Measurements from ENCODE around the gene SMPDL3B.

The SMPDL3B gene

GRCh38 chr1:27941671-27942540 lies 7.1 kb downstream of the SMPDL3B start:
- DNase-seq, result no peak

DNA sequence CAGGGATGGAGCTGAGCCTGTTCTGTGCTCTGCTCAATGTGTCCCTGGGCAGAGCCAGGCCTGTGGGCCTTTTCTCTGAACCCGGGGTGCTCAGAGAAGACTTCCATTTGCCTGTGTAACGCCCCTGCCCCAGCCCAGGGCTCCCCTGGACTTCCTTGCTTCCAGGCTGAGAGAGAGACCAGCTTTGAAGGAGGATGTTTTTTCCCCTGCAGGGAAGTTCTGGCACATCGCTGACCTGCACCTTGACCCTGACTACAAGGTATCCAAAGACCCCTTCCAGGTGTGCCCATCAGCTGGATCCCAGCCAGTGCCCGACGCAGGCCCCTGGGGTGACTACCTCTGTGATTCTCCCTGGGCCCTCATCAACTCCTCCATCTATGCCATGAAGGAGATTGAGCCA lies 10.2 kb downstream of the SMPDL3B start:
- no peak for DNase-seq

DNA sequence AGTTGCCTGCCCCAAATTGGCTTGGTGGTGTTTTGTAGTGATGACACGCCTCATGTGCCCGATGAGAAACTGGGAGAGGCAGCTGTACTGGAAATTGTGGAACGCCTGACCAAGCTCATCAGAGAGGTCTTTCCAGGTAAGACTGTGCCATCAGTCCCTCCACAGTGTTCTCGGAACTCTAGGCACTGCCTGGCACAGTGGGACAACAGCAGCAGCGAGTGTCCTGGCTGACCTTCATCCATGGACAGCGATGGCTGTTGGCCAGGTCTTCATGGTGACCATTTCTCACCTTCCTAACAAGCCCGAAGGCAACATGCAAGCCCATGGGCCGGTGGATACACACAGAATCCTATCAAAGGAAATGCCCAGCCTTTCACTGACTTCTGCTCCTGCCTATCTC lies 14.2 kb downstream of the SMPDL3B start:
- DNase-seq, result no peak

DNA sequence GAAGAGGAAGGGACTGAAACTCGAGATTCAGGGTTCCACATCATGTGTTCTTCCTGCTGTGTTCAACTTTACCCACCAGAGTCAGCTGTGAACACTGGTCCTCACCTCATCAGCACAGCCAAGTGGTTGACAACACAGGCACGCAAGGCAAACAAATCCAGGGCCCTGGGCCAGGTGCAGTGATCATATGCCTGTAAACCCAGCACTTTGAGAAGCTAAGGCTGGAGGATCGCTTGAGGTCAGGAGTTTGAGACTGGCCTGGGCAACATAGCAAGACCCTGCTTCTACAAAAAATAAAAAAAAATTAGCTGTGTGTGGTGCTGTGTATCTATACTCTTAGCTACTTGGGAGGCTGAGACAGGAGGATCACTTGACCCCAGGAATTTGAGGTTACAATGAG lies 16.6 kb downstream of the SMPDL3B start:
- no peak for DNase-seq

- no peak for DNase-seq
Observed at GRCh38 chr1:27952147-27952546, 17.3 kb downstream of the SMPDL3B start.

DNA sequence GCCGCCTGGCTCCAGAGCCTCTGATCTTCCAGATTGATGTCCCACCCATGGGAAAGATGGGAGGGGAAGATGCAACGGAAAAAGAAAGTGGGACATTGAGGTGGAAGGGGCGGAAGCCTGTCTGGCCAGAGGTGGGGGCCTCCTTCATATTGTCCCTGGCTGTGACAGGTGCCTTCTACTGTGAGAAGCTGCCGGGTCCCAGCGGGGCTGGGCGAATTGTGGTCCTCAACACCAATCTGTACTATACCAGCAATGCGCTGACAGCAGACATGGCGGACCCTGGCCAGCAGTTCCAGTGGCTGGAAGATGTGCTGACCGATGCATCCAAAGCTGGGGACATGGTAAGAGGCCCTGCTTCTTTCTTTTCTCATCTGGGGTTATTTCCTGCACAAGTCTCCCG lies 19.4 kb downstream of the SMPDL3B start:
- DNase-seq, result no peak

- no peak for DNase-seq
Observed at GRCh38 chr1:27955076-27955475, 20.3 kb downstream of the SMPDL3B start.

DNA sequence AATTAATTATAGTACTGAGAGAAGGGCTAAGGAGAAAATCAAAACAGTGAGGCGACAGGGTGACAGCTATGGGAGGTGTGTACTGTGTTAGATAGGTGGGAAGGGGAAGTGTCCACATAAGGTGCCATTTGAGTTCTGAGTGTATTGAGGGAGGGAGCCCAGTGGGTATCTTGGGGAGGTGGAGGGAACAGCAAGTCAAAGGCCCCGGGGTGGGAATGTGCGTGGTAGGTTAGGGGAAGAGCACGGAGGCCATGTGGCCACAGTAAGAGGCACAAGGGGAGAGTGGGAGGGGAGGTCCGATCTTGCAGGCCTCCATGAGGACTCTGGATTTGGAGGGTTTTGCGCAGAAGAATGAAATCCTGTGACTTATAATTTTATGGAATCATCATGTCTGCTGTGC lies 22.0 kb downstream of the SMPDL3B start:
- DNase-seq, result no peak

GRCh38 chr1:27957655-27958054 lies 22.9 kb downstream of the SMPDL3B start:
- DNase-seq, result no peak

DNA sequence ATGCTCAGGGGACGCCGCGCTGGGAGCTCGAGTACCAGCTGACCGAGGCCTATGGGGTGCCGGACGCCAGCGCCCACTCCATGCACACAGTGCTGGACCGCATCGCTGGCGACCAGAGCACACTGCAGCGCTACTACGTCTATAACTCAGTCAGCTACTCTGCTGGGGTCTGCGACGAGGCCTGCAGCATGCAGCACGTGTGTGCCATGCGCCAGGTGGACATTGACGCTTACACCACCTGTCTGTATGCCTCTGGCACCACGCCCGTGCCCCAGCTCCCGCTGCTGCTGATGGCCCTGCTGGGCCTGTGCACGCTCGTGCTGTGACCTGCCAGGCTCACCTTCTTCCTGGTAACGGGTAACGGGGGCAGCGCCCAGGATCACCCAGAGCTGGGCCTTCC lies 23.7 kb downstream of the SMPDL3B start:
- no peak for DNase-seq

- DNase-seq, result peak; percentile 80
Observed at GRCh38 chr1:27959792-27960603, 25.2 kb downstream of the SMPDL3B start, which contains the start of gene XKR8. XKR8 (plus strand) TSS chr1:27959973; CDS start chr1:27960070, 97 bp downstream.

- no peak for DNase-seq
Observed at GRCh38 chr1:27960762-27961645, 26.2 kb downstream of the SMPDL3B start.

DNA sequence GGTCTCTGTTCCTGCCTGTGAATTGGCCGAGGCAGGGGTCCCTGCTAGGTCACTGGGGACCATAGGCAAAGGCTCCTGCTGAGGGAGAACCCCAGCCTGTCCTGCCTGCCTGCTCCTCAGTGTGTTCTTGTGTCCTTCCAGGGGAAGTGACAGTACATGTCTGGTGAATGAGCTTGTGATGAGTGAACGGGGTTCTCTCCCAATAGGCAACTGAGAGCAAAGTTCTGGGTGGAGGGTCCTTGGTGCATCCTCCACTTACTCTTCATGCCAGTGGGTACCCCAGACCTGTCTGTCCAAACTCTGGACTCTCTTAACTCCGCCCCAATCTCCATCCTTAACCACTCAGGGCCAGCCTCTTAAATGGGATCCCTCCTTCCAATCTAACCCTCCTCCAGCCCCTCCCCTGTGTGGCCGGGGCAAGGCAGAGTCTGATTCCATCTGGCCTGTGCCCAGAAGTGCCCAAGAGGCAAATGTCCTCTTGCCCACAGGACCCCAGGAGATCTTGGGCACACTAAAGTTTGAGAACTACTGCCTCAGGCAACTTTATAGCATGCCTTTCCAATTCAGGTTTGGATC lies 26.9 kb downstream of the SMPDL3B start:
- DNase-seq, result no peak

DNA sequence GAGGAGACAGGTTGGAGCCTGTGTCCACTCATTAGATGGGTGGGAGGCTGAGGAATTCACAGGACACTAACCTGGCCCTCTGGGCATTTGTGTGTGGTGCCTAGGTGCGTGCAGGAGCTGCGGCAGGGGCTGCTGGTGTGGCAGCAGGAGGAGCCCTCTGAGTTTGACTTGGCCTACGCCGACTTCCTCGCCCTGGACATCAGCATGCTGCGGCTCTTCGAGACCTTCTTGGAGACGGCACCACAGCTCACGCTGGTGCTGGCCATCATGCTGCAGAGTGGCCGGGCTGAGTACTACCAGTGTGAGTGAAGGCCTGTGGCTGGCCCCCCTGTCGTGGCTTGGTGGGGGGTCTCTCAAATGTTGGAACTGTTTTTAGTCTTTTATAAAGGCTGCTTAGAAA lies 28.6 kb downstream of the SMPDL3B start:
- DNase-seq, result no peak

DNA sequence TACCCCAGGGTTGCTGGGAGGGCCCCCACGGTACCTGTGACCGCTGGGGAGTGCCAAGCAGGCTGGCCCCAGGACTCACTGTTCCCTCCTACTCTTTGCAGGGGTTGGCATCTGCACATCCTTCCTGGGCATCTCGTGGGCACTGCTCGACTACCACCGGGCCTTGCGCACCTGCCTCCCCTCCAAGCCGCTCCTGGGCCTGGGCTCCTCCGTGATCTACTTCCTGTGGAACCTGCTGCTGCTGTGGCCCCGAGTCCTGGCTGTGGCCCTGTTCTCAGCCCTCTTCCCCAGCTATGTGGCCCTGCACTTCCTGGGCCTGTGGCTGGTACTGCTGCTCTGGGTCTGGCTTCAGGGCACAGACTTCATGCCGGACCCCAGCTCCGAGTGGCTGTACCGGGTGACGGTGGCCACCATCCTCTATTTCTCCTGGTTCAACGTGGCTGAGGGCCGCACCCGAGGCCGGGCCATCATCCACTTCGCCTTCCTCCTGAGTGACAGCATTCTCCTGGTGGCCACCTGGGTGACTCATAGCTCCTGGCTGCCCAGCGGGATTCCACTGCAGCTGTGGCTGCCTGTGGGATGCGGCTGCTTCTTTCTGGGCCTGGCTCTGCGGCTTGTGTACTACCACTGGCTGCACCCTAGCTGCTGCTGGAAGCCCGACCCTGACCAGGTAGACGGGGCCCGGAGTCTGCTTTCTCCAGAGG lies 31.8 kb downstream of the SMPDL3B start:
- no peak for DNase-seq

DNA sequence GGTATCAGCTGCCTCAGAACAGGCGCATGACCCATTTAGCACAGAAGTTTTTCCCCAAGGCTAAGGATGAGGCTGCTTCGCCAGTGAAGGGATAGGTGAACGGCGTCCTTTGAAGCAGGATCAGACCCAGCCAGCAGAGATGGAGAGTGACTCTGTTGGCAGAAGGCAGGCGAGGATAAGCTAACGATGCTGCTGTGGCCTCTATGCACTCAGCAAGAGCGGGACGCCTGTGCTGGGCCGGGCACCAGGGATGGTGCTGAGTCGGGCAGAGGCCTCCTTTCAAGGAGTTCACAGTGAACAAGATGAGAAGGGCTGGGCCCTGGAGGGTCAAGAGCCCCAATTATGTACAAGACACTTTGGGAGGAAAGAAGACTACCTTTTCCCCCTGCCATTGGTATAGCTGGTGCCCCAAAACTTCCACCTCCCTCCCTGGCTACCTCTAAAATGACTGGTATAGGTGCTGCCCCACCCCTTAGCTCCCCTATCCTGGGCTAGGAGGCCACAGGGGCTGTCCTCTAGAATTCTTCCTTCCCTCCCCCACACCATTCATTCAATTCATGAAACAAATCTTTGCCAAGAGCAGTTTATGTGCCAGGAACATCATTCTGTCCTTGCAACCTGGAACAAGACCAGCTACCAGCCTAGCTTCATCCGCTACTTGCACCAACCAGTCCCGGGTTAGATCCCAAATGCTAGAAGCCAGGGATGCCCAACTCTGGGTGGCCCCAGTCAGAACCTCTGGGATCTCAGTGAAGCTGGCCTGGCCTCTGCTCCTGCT lies 32.5 kb downstream of the SMPDL3B start:
- no peak for DNase-seq

DNA sequence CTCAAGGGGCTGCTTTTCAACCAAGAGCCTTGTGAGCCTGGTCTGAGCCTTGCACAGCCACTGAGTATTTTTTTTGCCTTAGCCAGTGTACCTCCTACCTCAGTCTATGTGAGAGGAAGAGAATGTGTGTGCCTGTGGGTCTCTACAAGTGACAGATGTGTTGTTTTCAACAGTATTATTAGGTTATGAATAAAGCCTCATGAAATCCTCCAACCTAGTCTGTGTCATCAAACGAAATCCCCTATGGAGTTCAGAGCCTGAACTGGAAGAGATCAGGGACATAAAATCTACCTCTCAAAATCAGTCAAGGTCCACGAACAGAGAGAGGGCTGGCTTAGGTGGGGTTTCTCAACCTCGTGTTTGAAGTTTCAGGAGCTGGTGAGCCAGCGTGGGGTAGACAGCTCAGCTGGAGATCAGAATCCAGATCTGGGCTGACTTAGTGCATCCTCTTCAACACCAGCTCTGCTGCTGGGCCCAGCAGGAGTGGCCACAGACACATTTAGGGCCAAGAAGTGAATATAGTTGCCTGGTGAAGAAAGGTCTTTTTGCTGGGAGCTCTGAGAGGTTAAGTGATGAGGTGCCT lies 33.2 kb downstream of the SMPDL3B start:
- DNase-seq, result no peak

DNA sequence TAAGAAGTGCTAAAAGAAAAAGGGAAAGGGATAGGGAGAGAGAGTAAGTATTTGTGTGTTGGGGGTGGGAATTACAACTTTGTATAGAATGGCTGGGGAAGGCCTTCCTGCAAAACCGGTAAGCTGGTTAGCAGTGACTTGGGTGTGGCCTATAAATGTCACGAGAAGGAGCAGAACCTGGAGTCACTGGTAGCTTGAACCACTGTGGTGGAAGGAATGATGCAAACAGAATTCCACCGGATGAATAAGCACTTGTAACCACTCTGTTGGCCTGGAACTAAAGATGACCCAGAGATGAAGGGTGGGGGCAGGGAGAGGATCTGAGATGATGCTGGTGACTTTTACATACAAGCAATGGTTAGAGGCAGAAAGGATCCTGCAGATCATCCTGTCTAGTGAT lies 33.9 kb downstream of the SMPDL3B start:
- DNase-seq, result no peak

GRCh38 chr1:27970401-27970800 lies 35.6 kb downstream of the SMPDL3B start:
- peak; percentile 38 for DNase-seq

GRCh38 chr1:27971674-27972073 lies 36.9 kb downstream of the SMPDL3B start:
- peak; percentile 72 for DNase-seq

DNA sequence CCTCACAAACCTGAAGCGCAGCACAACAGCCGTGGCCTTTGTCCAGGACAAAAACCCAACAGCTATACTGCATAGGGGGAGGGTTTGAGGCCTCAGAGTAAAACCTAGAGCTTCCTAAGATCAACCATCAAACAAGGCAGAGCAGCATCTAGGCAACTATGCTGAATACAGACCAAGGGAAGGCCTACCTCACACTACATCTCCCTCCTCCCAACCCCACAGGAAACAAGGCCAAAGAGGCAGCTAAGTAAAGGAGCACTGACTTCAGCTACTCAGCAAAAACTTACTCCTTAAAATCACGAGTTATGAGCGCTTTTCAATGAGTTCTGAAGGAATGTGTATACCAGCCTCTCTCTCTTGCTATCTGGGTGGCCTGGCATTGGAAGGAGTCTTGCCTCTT lies 37.3 kb downstream of the SMPDL3B start:
- no peak for DNase-seq
